ENCODE data around the gene SYT5.

- TF ChIP-seq CTCF (IDR thresholded peaks at IDR 0.05) (no peak), POLR2A (IDR thresholded peaks at IDR 0.05) (no peak)
Measured at GRCh38 chr19:55229789-55230182, 49.7 kb upstream of the SYT5 start.
